Spleen (tissue), 7 donors: ENCODE results near the gene ZMIZ1.

Experiments used
- CTCF ChIP-seq, 11 experiments: fragments of 200-600 bp in 7 of 11; fragments of 450-650 bp in 4 of 11; sonication (generic) in 4 of 11; IDR thresholded peaks in 8 of 11; conservative IDR thresholded peaks in 3 of 11; 1 replicate in 7 of 11; 2 replicates in 4 of 11; pipeline versions ENCODE4 v1.4.0 to v1.8.0; 2016 to 2021; ENCODE audit warnings: antibody characterized with exemption in 11 of 11, inconsistent platforms in 4 of 11, mild to moderate bottlenecking in 1 of 11
- POLR2A ChIP-seq, 3 donors: fragments of 450-650 bp; IDR thresholded peaks; one replicate each; pipeline ENCODE4 v1.5.1; 2017; ENCODE audit warnings: antibody characterized with exemption in 3 of 3, mild to moderate bottlenecking in 1 of 3
- POLR2AphosphoS5 ChIP-seq, 3 donors: sonication (generic); formaldehyde crosslinking; IDR thresholded peaks; one replicate each; pipeline ENCODE4 v1.5.1; 2017; ENCODE audit warnings: antibody characterized with exemption in 3 of 3
- donor health status: DM: no; HTN: no; CAD: no; lungs with moderate emphysema.
- donor health status: DM: no; HTN: no; CAD: no.
- donor health status: DM: no; HTN: no; CAD: no.

- TF ChIP-seq POLR2AphosphoS5 (IDR thresholded peaks at IDR 0.05) (no peak), POLR2A (IDR thresholded peaks at IDR 0.05) (no peak), CTCF (IDR thresholded peaks at IDR 0.05 in 8 of 11, conservative IDR thresholded peaks at IDR 0.05 in 3 of 11) (no peak)
Measured at GRCh38 chr10:79094412-79095175, 25.8 kb downstream of the ZMIZ1 start.
